ENCODE results near the gene KIF18B.

KIF18B gene

GRCh38 chr17:44947461-44948314, at the start of gene KIF18B:
Gene KIF18B, minus strand, starts transcription at chr17:44947773. Its CDS starts 11,429 bp downstream, at chr17:44936344.
- DNase-seq: peak; percentile 89

- DNase-seq: no peak
Measured at GRCh38 chr17:44996304-44996703, 48.7 kb upstream of the KIF18B start.

- no peak for DNase-seq
Measured at GRCh38 chr17:44995436-44996001, 47.9 kb upstream of the KIF18B start.

GRCh38 chr17:44992242-44992939, 44.8 kb upstream of the KIF18B start:
- no peak for DNase-seq

- DNase-seq: no peak
Measured at GRCh38 chr17:44990994-44991393, 43.4 kb upstream of the KIF18B start.

- DNase-seq: no peak
Measured at GRCh38 chr17:44989552-44990138, 42.1 kb upstream of the KIF18B start.

GRCh38 chr17:44988044-44988942, 40.7 kb upstream of the KIF18B start:
- DNase-seq: no peak

- no peak for DNase-seq
Measured at GRCh38 chr17:44983563-44983962, 36.0 kb upstream of the KIF18B start.

- no peak for DNase-seq
Measured at GRCh38 chr17:44982113-44982702, 34.6 kb upstream of the KIF18B start.

- DNase-seq: no peak
Measured at GRCh38 chr17:44981221-44981968, 33.8 kb upstream of the KIF18B start.

GRCh38 chr17:44979426-44979995, 31.9 kb upstream of the KIF18B start:
- no peak for DNase-seq

GRCh38 chr17:44978807-44979206, 31.2 kb upstream of the KIF18B start:
- DNase-seq: no peak

- no peak for DNase-seq
Measured at GRCh38 chr17:44977814-44978550, 30.4 kb upstream of the KIF18B start.

GRCh38 chr17:44977065-44977464, 29.5 kb upstream of the KIF18B start:
- no peak for DNase-seq

GRCh38 chr17:44976206-44976605, 28.6 kb upstream of the KIF18B start:
- no peak for DNase-seq

- no peak for DNase-seq
Measured at GRCh38 chr17:44972953-44973352, 25.4 kb upstream of the KIF18B start.

- no peak for DNase-seq
Measured at GRCh38 chr17:44971776-44972483, 24.4 kb upstream of the KIF18B start.

GRCh38 chr17:44970136-44970741, 22.7 kb upstream of the KIF18B start:
- DNase-seq: no peak
